Psoas muscle (tissue), 8 donors: ENCODE results near the gene CYP20A1. TPM values are rescaled to one million over a fixed set of nuclear protein-coding genes. Genes with fewer than 3 reads are reported as not detected.

Experiments used
- ATAC-seq, 4 donors: fragments of 200-7000 bp; cut with Tn5 transposase; one replicate each; pipeline ENCODE4 v1.9.1; 2020; ENCODE audit warnings: moderate library complexity in 3 of 4, mild to moderate bottlenecking in 2 of 4
- DNase-seq, 2 donors: peaks; one replicate each; pipeline ENCODE4 v3.0.0-alpha.2; 2020
- H3K27ac ChIP-seq: fragments of 200-600 bp; one replicate; pipeline ENCODE4 v1.8.0; 2022
- H3K27me3 ChIP-seq, 3 donors: fragments of 200-600 bp in 1 of 3; one replicate each; pipeline versions ENCODE4 v1.6.1 to v1.8.0; 2013 to 2022; ENCODE audit warnings: low read length in 2 of 3, mild to moderate bottlenecking in 2 of 3, moderate library complexity in 1 of 3; ENCODE audit not compliant: insufficient read depth in 3 of 3
- H3K36me3 ChIP-seq, 2 donors: fragments of 200-600 bp in 1 of 2; one replicate each; pipeline versions ENCODE4 v1.6.1 to v1.8.0; 2013 to 2022; ENCODE audit warnings: low read depth in 1 of 2, mild to moderate bottlenecking in 1 of 2, moderate library complexity in 1 of 2; ENCODE audit not compliant: insufficient read depth in 1 of 2
- H3K4me1 ChIP-seq: fragments of 200-600 bp; one replicate; pipeline ENCODE4 v1.8.0; 2022
- H3K4me3 ChIP-seq: fragments of 200-600 bp; one replicate; pipeline ENCODE4 v1.8.0; 2022; ENCODE audit warnings: mild to moderate bottlenecking
- H3K9me3 ChIP-seq: fragments of 200-600 bp; one replicate; pipeline ENCODE4 v1.8.0; 2022
- CTCF ChIP-seq: fragments of 200-600 bp; IDR thresholded peaks from one replicate; pipeline ENCODE4 v1.8.0; 2022; ENCODE audit warnings: antibody characterized with exemption
- WGBS, 3 donors: extraction: QIAGEN DNeasy Blood & Tissue Kit; methylation state at CpG; one replicate each; pipeline versions ENCODE4 v1.1.6 to v1.1.7; 2013; 5-methylcytosine and 5-hydroxymethylcytosine counted together
- intact Hi-C, 2 donors: fragments of 100-400 bp; cut with DNase I; formaldehyde crosslinking; loops; one replicate each; pipeline versions ENCODE4 v1.11.0 to v1.14.2; 2022
- polyA plus RNA-seq, 3 donors: library from polyadenylated mRNA; stranded (reverse); fragments of 200-250 nt; gene quantifications; one replicate each; pipeline ENCODE4 v1.2.3, GENCODE V29; 2013
- total RNA-seq, 4 donors: library from RNA; stranded (reverse); fragmentation: NEBNext Ultra II Directional in 2 of 4; extraction: Animal tissue kit (Norgen Biotek cat#: 25700) in 2 of 4; gene quantifications; one replicate each; pipeline versions ENCODE4 v1.2.1 to v1.2.4, GENCODE V29; 2021 to 2023
- donor health status: healthy with polysubstance abuse.
- donor health status: DM: no; HTN: no; CAD: no; lungs with moderate emphysema.
- donor health status: Bipolar disorder and iron deficiency.
- donor health status: healthy.
- donor health status: DM: yes; HTN: yes; CAD: no.
- donor health status: DM: no; HTN: no; CAD: no.
- donor health status: DM: no; HTN: no; CAD: no.
- donor health status: DM: yes; HTN: yes; CAD: no.

The CYP20A1 gene
- total and polyA plus RNA-seq, 7 donors, result 5.5 to 13.7 (median 9.5) TPM

- Histone ChIP-seq H3K36me3 (peaks cover 0 to 11% of the 10 kb centered on the region in 2 donors), H3K27me3 (no peaks in the 10 kb centered on the region), H3K9me3 (no peaks in the 10 kb centered on the region), H3K4me1 (no peaks in the 10 kb centered on the region), H3K4me3 (no peak overlapping the region), H3K27ac (no peak overlapping the region)
- TF ChIP-seq CTCF, result no peak
- no peak for ATAC-seq
- 87 to 96% (median 90%) methylated on average over 3 of the region's 3 CpGs for whole genome bisulfite sequencing, 3 donors
- intact Hi-C loops, result no loop called here
- no peak for DNase-seq
Observed at GRCh38 chr2:203310688-203311436, 72.0 kb downstream of the CYP20A1 start.

- ATAC-seq (no peak), DNase-seq (no peak)
- WGBS, 3 donors, result 92 to 95% (median 94%) methylated on average over 1 of the region's 1 CpG
- Histone ChIP-seq H3K36me3 (no peaks in the 10 kb centered on the region), H3K27me3 (no peaks in the 10 kb centered on the region), H3K4me3 (no peak overlapping the region), H3K9me3 (no peaks in the 10 kb centered on the region), H3K4me1 (peaks cover 4% of the 10 kb centered on the region), H3K27ac (no peak overlapping the region)
- intact Hi-C loops, result loop anchor here in 1 of 2 donors (10.0 kb wide), 1 partner anchor 752 kb away; no protein-coding TSS in a partner anchor
- no peak for TF ChIP-seq CTCF
Observed at GRCh38 chr2:203326356-203326755, 87.5 kb downstream of the CYP20A1 start.

- Histone ChIP-seq H3K9me3 (no peaks in the 10 kb centered on the region), H3K4me3 (peak overlapping the region; percentile 98), H3K27ac (peak overlapping the region; percentile 62), H3K36me3 (no peaks in the 10 kb centered on the region), H3K27me3 (no peaks in the 10 kb centered on the region), H3K4me1 (peaks cover 4% of the 10 kb centered on the region)
- ATAC-seq (peak in 1 of 4 donors; percentile 6), DNase-seq (no peak)
- intact Hi-C loops, result loop anchor here in 1 of 2 donors (10.0 kb wide), 1 partner anchor 753 kb away; no protein-coding TSS in a partner anchor
- no peak for TF ChIP-seq CTCF
- WGBS, 3 donors, result 9 to 17% (median 15%) methylated on average over 7 of the region's 7 CpGs
Observed at GRCh38 chr2:203327582-203327900, 88.7 kb downstream of the CYP20A1 start.

- Histone ChIP-seq H3K27me3 (no peaks in the 10 kb centered on the region), H3K36me3 (no peaks in the 10 kb centered on the region), H3K9me3 (no peaks in the 10 kb centered on the region), H3K27ac (peak within 1 kb of the TSS; percentile 62), H3K4me3 (peak within 1 kb of the TSS; percentile 98), H3K4me1 (peaks cover 4% of the 10 kb centered on the region)
- intact Hi-C loops, result loop anchor here in 1 of 2 donors (10.0 kb wide), 1 partner anchor 753 kb away; no protein-coding TSS in a partner anchor
- peak; percentile 90 to 98 (median 96) for ATAC-seq
- no peak for TF ChIP-seq CTCF
- 0 to 1% (median 0%) methylated on average over 52 to 98 of the region's 98 CpGs for WGBS, 3 donors
- peak; percentile 88 to 91 for DNase-seq
Observed at GRCh38 chr2:203327901-203328759, 89.3 kb downstream of the CYP20A1 start, which contains the start of gene ABI2. Gene ABI2 (plus strand): TSS chr2:203328394. CDS start chr2:203328515, 121 bp downstream.
